Subcutaneous abdominal adipose tissue (tissue), 5 donors: ENCODE data around the gene RANBP2.
"Not testable (repeated sequence)": the region's sequence is repeated elsewhere in the genome, so short reads cannot be mapped to it uniquely, and the experiment has no call there.

Experiments used
- H3K27ac ChIP-seq: one replicate; pipeline ENCODE4 v1.7.0; 2013; ENCODE audit warnings: low read depth, mild to moderate bottlenecking, inconsistent platforms, low read length, moderate library complexity
- H3K27me3 ChIP-seq, 5 donors: one replicate each; pipeline ENCODE4 v1.7.0; 2013; ENCODE audit warnings: low read length in 5 of 5, inconsistent platforms in 1 of 5; ENCODE audit not compliant: control insufficient read depth in 5 of 5, insufficient read depth in 4 of 5
- H3K36me3 ChIP-seq, 5 donors: one replicate each; pipeline ENCODE4 v1.7.0; 2013; ENCODE audit warnings: low read length in 5 of 5; ENCODE audit not compliant: control insufficient read depth in 5 of 5, insufficient read depth in 5 of 5
- H3K4me1 ChIP-seq, 5 donors: one replicate each; pipeline ENCODE4 v1.7.0; 2013; ENCODE audit warnings: low read length in 5 of 5, mild to moderate bottlenecking in 3 of 5, moderate library complexity in 1 of 5; ENCODE audit not compliant: control insufficient read depth in 5 of 5, insufficient read depth in 5 of 5
- H3K4me3 ChIP-seq, 5 donors: one replicate each; pipeline ENCODE4 v1.7.0; 2013; ENCODE audit warnings: low read length in 5 of 5, low read depth in 1 of 5
- H3K9ac ChIP-seq, 5 donors: one replicate each; pipeline ENCODE4 v1.7.0; 2013; ENCODE audit warnings: low read length in 5 of 5, mild to moderate bottlenecking in 4 of 5, moderate library complexity in 3 of 5
- H3K9me3 ChIP-seq, 5 donors: one replicate each; pipeline ENCODE4 v1.7.0; 2013; ENCODE audit warnings: low read length in 5 of 5; ENCODE audit not compliant: control insufficient read depth in 5 of 5
- donor health status: healthy.
- donor health status: healthy.
- donor health status: healthy.
- donor health status: healthy.
- donor health status: healthy.

Gene RANBP2

GRCh38 chr2:108767859-108768258 lies 48.6 kb downstream of the RANBP2 start:
- not testable (repeated sequence) for H3K9ac ChIP-seq, H3K27me3 ChIP-seq, H3K4me1 ChIP-seq, H3K9me3 ChIP-seq, H3K27ac ChIP-seq, H3K4me3 ChIP-seq
- H3K36me3 ChIP-seq: peaks cover 36 to 51% (median 43%) of the 10 kb centered on the region in 5 donors

- no peak overlapping the region for H3K4me3 ChIP-seq
- no peaks in the 10 kb centered on the region for H3K9me3 ChIP-seq
- H3K4me1 ChIP-seq: peaks cover 0 to 5% (median 0%) of the 10 kb centered on the region in 5 donors
- H3K9ac ChIP-seq: no peak overlapping the region
- H3K27me3 ChIP-seq: no peaks in the 10 kb centered on the region
- peaks cover 36 to 78% (median 54%) of the 10 kb centered on the region in 5 donors for H3K36me3 ChIP-seq
- H3K27ac ChIP-seq: no peak overlapping the region
Measured at GRCh38 chr2:108776475-108776874, 57.2 kb downstream of the RANBP2 start.

- peaks cover 33 to 73% (median 53%) of the 10 kb centered on the region in 5 donors for H3K36me3 ChIP-seq
- H3K4me3 ChIP-seq: no peak overlapping the region
- no peaks in the 10 kb centered on the region for H3K27me3 ChIP-seq
- H3K9me3 ChIP-seq: no peaks in the 10 kb centered on the region
- H3K4me1 ChIP-seq: peaks cover 0 to 5% (median 0%) of the 10 kb centered on the region in 5 donors
- no peak overlapping the region for H3K9ac ChIP-seq
- H3K27ac ChIP-seq: no peak overlapping the region
Measured at GRCh38 chr2:108778857-108779256, 59.6 kb downstream of the RANBP2 start.

GRCh38 chr2:108786008-108786353 lies 66.7 kb downstream of the RANBP2 start:
- Histone ChIP-seq H3K9me3 (no peaks in the 10 kb centered on the region), H3K36me3 (peaks cover 12 to 28% (median 23%) of the 10 kb centered on the region in 5 donors), H3K9ac (peak overlapping the region in 4 of 5 donors; percentile 44 to 79 (median 66)), H3K4me1 (peaks cover 0 to 13% (median 10%) of the 10 kb centered on the region in 5 donors), H3K27ac (peak overlapping the region; percentile 46), H3K4me3 (peak overlapping the region; percentile 62 to 93 (median 84)), H3K27me3 (no peaks in the 10 kb centered on the region)

GRCh38 chr2:108786354-108787215 lies 67.3 kb downstream of the RANBP2 start, which contains the start of gene CCDC138:
CCDC138 (plus strand) TSS chr2:108786771; CDS start chr2:108786823, 52 bp downstream.
- H3K9ac ChIP-seq: peak within 1 kb of the TSS; percentile 46 to 79 (median 66)
- H3K27ac ChIP-seq: peak within 1 kb of the TSS; percentile 46
- H3K4me1 ChIP-seq: peaks cover 0 to 13% (median 10%) of the 10 kb centered on the region in 5 donors
- peak within 1 kb of the TSS; percentile 65 to 93 (median 84) for H3K4me3 ChIP-seq
- no peaks in the 10 kb centered on the region for H3K27me3 ChIP-seq
- no peaks in the 10 kb centered on the region for H3K9me3 ChIP-seq
- H3K36me3 ChIP-seq: peaks cover 12 to 27% (median 21%) of the 10 kb centered on the region in 5 donors

- Histone ChIP-seq H3K27ac (peak overlapping the region; percentile 46), H3K27me3 (no peaks in the 10 kb centered on the region), H3K9ac (peak overlapping the region; percentile 16 to 70 (median 48)), H3K36me3 (peaks cover 10 to 21% (median 18%) of the 10 kb centered on the region in 5 donors), H3K4me1 (peaks cover 0 to 13% (median 10%) of the 10 kb centered on the region in 5 donors), H3K4me3 (peak overlapping the region; percentile 65 to 93 (median 84)), H3K9me3 (no peaks in the 10 kb centered on the region)
Measured at GRCh38 chr2:108787216-108787541, 67.9 kb downstream of the RANBP2 start.

GRCh38 chr2:108803045-108803736 lies 83.9 kb downstream of the RANBP2 start:
- Histone ChIP-seq H3K27ac (no peak overlapping the region), H3K4me3 (no peak overlapping the region), H3K36me3 (peaks cover 2 to 16% (median 3%) of the 10 kb centered on the region in 5 donors), H3K27me3 (no peaks in the 10 kb centered on the region), H3K4me1 (peaks cover 0 to 4% (median 0%) of the 10 kb centered on the region in 5 donors), H3K9me3 (no peaks in the 10 kb centered on the region), H3K9ac (no peak overlapping the region)

GRCh38 chr2:108805032-108805431 lies 85.8 kb downstream of the RANBP2 start:
- H3K36me3 ChIP-seq: peaks cover 0 to 13% (median 3%) of the 10 kb centered on the region in 5 donors

GRCh38 chr2:108805782-108806181 lies 86.5 kb downstream of the RANBP2 start:
- Histone ChIP-seq H3K9ac (no peak overlapping the region), H3K27ac (no peak overlapping the region), H3K36me3 (peaks cover 0 to 13% (median 3%) of the 10 kb centered on the region in 5 donors), H3K4me3 (no peak overlapping the region), H3K4me1 (peaks cover 0 to 4% (median 0%) of the 10 kb centered on the region in 5 donors), H3K9me3 (peaks cover 4 to 9% (median 6%) of the 10 kb centered on the region in 5 donors), H3K27me3 (no peaks in the 10 kb centered on the region)

More at GRCh38 chr2:108805032-108805431, 85.8 kb downstream of the RANBP2 start:
- H3K27me3 ChIP-seq: no peaks in the 10 kb centered on the region
- no peak overlapping the region for H3K9ac ChIP-seq
- H3K4me1 ChIP-seq: peaks cover 0 to 4% (median 0%) of the 10 kb centered on the region in 5 donors
- H3K27ac ChIP-seq: no peak overlapping the region
- H3K4me3 ChIP-seq: no peak overlapping the region
- peaks cover under 1 to 7% (median 5%) of the 10 kb centered on the region in 5 donors for H3K9me3 ChIP-seq
